Measurements from ENCODE around the gene RNF217. TPM values are rescaled to one million over a fixed set of nuclear protein-coding genes. Genes with fewer than 3 reads are reported as not detected.
A peak's percentile ranks its signal among the peaks of the same experiment; 100 is the strongest.

The RNF217 gene
- total RNA-seq, 3 donors from 2014 or later = 0.60 to 1.2 (median 0.90) TPM

GRCh38 chr6:125083684-125083990, 121.4 kb downstream of the RNF217 start:
- H3K4me3 Mint-ChIP-seq = no peak overlapping the region
- no peaks in the 10 kb centered on the region for H3K36me3 Mint-ChIP-seq (ENCODE audit: insufficient read depth)
- H3K4me1 Mint-ChIP-seq (ENCODE audit: low read depth) = no peaks in the 10 kb centered on the region
- ATAC-seq (no peak), DNase-seq (no peak)
- no peaks in the 10 kb centered on the region for H3K27me3 Mint-ChIP-seq (ENCODE audit: low read depth)
- H3K9me3 Mint-ChIP-seq = no peaks in the 10 kb centered on the region

GRCh38 chr6:125086716-125087115, 124.5 kb downstream of the RNF217 start:
- H3K27me3 Mint-ChIP-seq (ENCODE audit: low read depth) = no peaks in the 10 kb centered on the region
- no peaks in the 10 kb centered on the region for H3K4me1 Mint-ChIP-seq (ENCODE audit: low read depth)

GRCh38 chr6:125088963-125089362, 126.7 kb downstream of the RNF217 start:
- no peaks in the 10 kb centered on the region for H3K27me3 Mint-ChIP-seq (ENCODE audit: low read depth)
- no peak for ATAC-seq
- no peaks in the 10 kb centered on the region for H3K4me1 Mint-ChIP-seq (ENCODE audit: low read depth)
- no peak for DNase-seq
- H3K36me3 Mint-ChIP-seq (ENCODE audit: insufficient read depth) = no peaks in the 10 kb centered on the region
- H3K4me3 Mint-ChIP-seq = no peak overlapping the region
- no peaks in the 10 kb centered on the region for H3K9me3 Mint-ChIP-seq

More at GRCh38 chr6:125086716-125087115, 124.5 kb downstream of the RNF217 start:
- DNase-seq = no peak
- no peaks in the 10 kb centered on the region for H3K36me3 Mint-ChIP-seq (ENCODE audit: insufficient read depth)
- H3K4me3 Mint-ChIP-seq = no peak overlapping the region
- ATAC-seq = no peak
- no peaks in the 10 kb centered on the region for H3K9me3 Mint-ChIP-seq

- no peaks in the 10 kb centered on the region for H3K9me3 Mint-ChIP-seq
- H3K36me3 Mint-ChIP-seq (ENCODE audit: insufficient read depth) = no peaks in the 10 kb centered on the region
- H3K27me3 Mint-ChIP-seq (ENCODE audit: low read depth) = peaks cover 4% of the 10 kb centered on the region
- no peak overlapping the region for H3K4me3 Mint-ChIP-seq
- ATAC-seq (no peak), DNase-seq (no peak)
- H3K4me1 Mint-ChIP-seq (ENCODE audit: low read depth) = peaks cover 1% of the 10 kb centered on the region
Observed at GRCh38 chr6:125094563-125094962, 132.3 kb downstream of the RNF217 start.

- H3K9me3 Mint-ChIP-seq = no peaks in the 10 kb centered on the region
- peaks cover 4% of the 10 kb centered on the region for H3K27me3 Mint-ChIP-seq (ENCODE audit: low read depth)
- DNase-seq (no peak), ATAC-seq (no peak)
- peaks cover 6% of the 10 kb centered on the region for H3K4me1 Mint-ChIP-seq (ENCODE audit: low read depth)
- no peaks in the 10 kb centered on the region for H3K36me3 Mint-ChIP-seq (ENCODE audit: insufficient read depth)
- no peak overlapping the region for H3K4me3 Mint-ChIP-seq
Observed at GRCh38 chr6:125095580-125096301, 133.5 kb downstream of the RNF217 start.

- DNase-seq = no peak
- Mint-ChIP-seq H3K36me3 (ENCODE audit: insufficient read depth) (no peaks in the 10 kb centered on the region), H3K4me3 (no peak overlapping the region), H3K4me1 (ENCODE audit: low read depth) (peaks cover 6% of the 10 kb centered on the region), H3K9me3 (no peaks in the 10 kb centered on the region), H3K27me3 (ENCODE audit: low read depth) (peaks cover 4% of the 10 kb centered on the region)
- ATAC-seq = no peak
Observed at GRCh38 chr6:125097186-125097585, 134.9 kb downstream of the RNF217 start.

- Mint-ChIP-seq H3K4me3 (no peak overlapping the region), H3K36me3 (ENCODE audit: insufficient read depth) (no peaks in the 10 kb centered on the region), H3K4me1 (ENCODE audit: low read depth) (peaks cover 6% of the 10 kb centered on the region), H3K27me3 (ENCODE audit: low read depth) (peaks cover 4% of the 10 kb centered on the region), H3K9me3 (no peaks in the 10 kb centered on the region)
- DNase-seq (no peak), ATAC-seq (no peak)
Observed at GRCh38 chr6:125098253-125098652, 136.0 kb downstream of the RNF217 start.

- Mint-ChIP-seq H3K36me3 (ENCODE audit: insufficient read depth) (no peaks in the 10 kb centered on the region), H3K9me3 (no peaks in the 10 kb centered on the region), H3K4me1 (ENCODE audit: low read depth) (peaks cover 6% of the 10 kb centered on the region), H3K4me3 (peak overlapping the region; percentile 66), H3K27me3 (ENCODE audit: low read depth) (peaks cover 4% of the 10 kb centered on the region)
- ATAC-seq (peak; percentile 73), DNase-seq (no peak)
Observed at GRCh38 chr6:125099211-125100073, 137.2 kb downstream of the RNF217 start.

GRCh38 chr6:125100074-125100652, 137.9 kb downstream of the RNF217 start:
- Mint-ChIP-seq H3K27me3 (ENCODE audit: low read depth) (peaks cover 4% of the 10 kb centered on the region), H3K9me3 (no peaks in the 10 kb centered on the region), H3K4me1 (ENCODE audit: low read depth) (peaks cover 6% of the 10 kb centered on the region), H3K4me3 (peak overlapping the region; percentile 66), H3K36me3 (ENCODE audit: insufficient read depth) (no peaks in the 10 kb centered on the region)
- ATAC-seq (no peak), DNase-seq (no peak)

- no peak for DNase-seq
- Mint-ChIP-seq H3K9me3 (no peaks in the 10 kb centered on the region), H3K4me3 (no peak overlapping the region), H3K36me3 (ENCODE audit: insufficient read depth) (no peaks in the 10 kb centered on the region), H3K4me1 (ENCODE audit: low read depth) (peaks cover 6% of the 10 kb centered on the region), H3K27me3 (ENCODE audit: low read depth) (peaks cover 4% of the 10 kb centered on the region)
- no peak for ATAC-seq
Observed at GRCh38 chr6:125101128-125101527, 138.9 kb downstream of the RNF217 start.

GRCh38 chr6:125101631-125102030, 139.4 kb downstream of the RNF217 start:
- H3K27me3 Mint-ChIP-seq (ENCODE audit: low read depth) = peaks cover 4% of the 10 kb centered on the region
- no peaks in the 10 kb centered on the region for H3K36me3 Mint-ChIP-seq (ENCODE audit: insufficient read depth)
- ATAC-seq (no peak), DNase-seq (no peak)
- H3K9me3 Mint-ChIP-seq = no peaks in the 10 kb centered on the region
- no peak overlapping the region for H3K4me3 Mint-ChIP-seq
- H3K4me1 Mint-ChIP-seq (ENCODE audit: low read depth) = peaks cover 6% of the 10 kb centered on the region

- ATAC-seq (no peak), DNase-seq (no peak)
- no peak overlapping the region for H3K4me3 Mint-ChIP-seq
- H3K36me3 Mint-ChIP-seq (ENCODE audit: insufficient read depth) = no peaks in the 10 kb centered on the region
- no peaks in the 10 kb centered on the region for H3K9me3 Mint-ChIP-seq
- H3K27me3 Mint-ChIP-seq (ENCODE audit: low read depth) = peaks cover 4% of the 10 kb centered on the region
- peaks cover 6% of the 10 kb centered on the region for H3K4me1 Mint-ChIP-seq (ENCODE audit: low read depth)
Observed at GRCh38 chr6:125102411-125102810, 140.2 kb downstream of the RNF217 start.

GRCh38 chr6:125102891-125103290, 140.7 kb downstream of the RNF217 start:
- Mint-ChIP-seq H3K4me3 (no peak overlapping the region), H3K27me3 (ENCODE audit: low read depth) (peaks cover 4% of the 10 kb centered on the region), H3K36me3 (ENCODE audit: insufficient read depth) (no peaks in the 10 kb centered on the region), H3K9me3 (no peaks in the 10 kb centered on the region), H3K4me1 (ENCODE audit: low read depth) (peaks cover 6% of the 10 kb centered on the region)
- ATAC-seq (no peak), DNase-seq (no peak)

GRCh38 chr6:125104425-125104824, 142.2 kb downstream of the RNF217 start:
- H3K27me3 Mint-ChIP-seq (ENCODE audit: low read depth) = no peaks in the 10 kb centered on the region

More at GRCh38 chr6:125104425-125104824, 142.2 kb downstream of the RNF217 start:
- no peak for ATAC-seq
- Mint-ChIP-seq H3K4me3 (no peak overlapping the region), H3K4me1 (ENCODE audit: low read depth) (peaks cover 5% of the 10 kb centered on the region), H3K9me3 (peaks cover 3% of the 10 kb centered on the region), H3K36me3 (ENCODE audit: insufficient read depth) (no peaks in the 10 kb centered on the region)
- no peak for DNase-seq

All from activated T-cell treated with anti-CD3 and anti-CD28 coated beads, Interleukin-2, amount 50 U/mL, for 4 hours (primary cell).